GM12872 (cell line): Measurements from ENCODE around the gene ASIP.

Experiments used
- CTCF ChIP-seq: IDR thresholded peaks from 3 replicates; pipeline ENCODE4 v1.5.1; 2011; ENCODE audit warnings: low read depth, mild to moderate bottlenecking, low read length, moderate library complexity; ENCODE audit not compliant: insufficient read depth

Gene ASIP

GRCh38 chr20:34211591-34211990 lies 29.6 kb upstream of the ASIP start:
- no peak for TF ChIP-seq CTCF

GRCh38 chr20:34213213-34213612 lies 28.0 kb upstream of the ASIP start:
- TF ChIP-seq CTCF, result no peak

GRCh38 chr20:34215711-34216381 lies 25.4 kb upstream of the ASIP start:
- no peak for TF ChIP-seq CTCF

- no peak for TF ChIP-seq CTCF
These were observed 24.9 kb upstream of the ASIP start for GRCh38 chr20:34216382-34216742.

- TF ChIP-seq CTCF, result no peak
These were observed 20.7 kb upstream of the ASIP start for GRCh38 chr20:34220561-34220960.

- no peak for TF ChIP-seq CTCF
These were observed 19.0 kb upstream of the ASIP start for GRCh38 chr20:34222208-34222607.

- no peak for TF ChIP-seq CTCF
These were observed 9.6 kb upstream of the ASIP start for GRCh38 chr20:34231634-34232033.
